Peyer's patch (tissue), 4 donors: ENCODE data around the gene DDX3X.

Experiments
- CTCF ChIP-seq, 6 experiments: fragments of 450-650 bp in 4 of 6; fragments of 200-600 bp in 2 of 6; sonication (generic) in 1 of 6; IDR thresholded peaks; one replicate each; pipeline ENCODE4 v1.5.1; 2017 to 2019; ENCODE audit warnings: antibody characterized with exemption in 6 of 6, mild to moderate bottlenecking in 3 of 6, moderate library complexity in 1 of 6
- POLR2A ChIP-seq, 2 donors: fragments of 450-650 bp; IDR thresholded peaks; one replicate each; pipeline ENCODE4 v1.5.1; 2017; ENCODE audit warnings: antibody characterized with exemption in 2 of 2, mild to moderate bottlenecking in 2 of 2, moderate library complexity in 2 of 2

GRCh38 chrX:41384051-41384705, 50.2 kb downstream of the DDX3X start:
- TF ChIP-seq POLR2A (IDR thresholded peaks at IDR 0.05) (peak in 1 of 2 donors; percentile 10), CTCF (IDR thresholded peaks at IDR 0.05) (peak in 1 of 6 experiments; percentile 16)
